Inflammatory macrophage treated with lipopolysaccharide for 1 hour (primary cell): Measurements from ENCODE around the gene PPP1R12B.
"Not testable (repeated sequence)": the region's sequence is repeated elsewhere in the genome, so short reads cannot be mapped to it uniquely, and the experiment has no call there.

ENCODE experiments used
- DNase-seq, 2 donors: peaks; one replicate each; pipeline ENCODE4 v3.0.0-alpha.2; 2020 to 2022

Gene PPP1R12B

DNA sequence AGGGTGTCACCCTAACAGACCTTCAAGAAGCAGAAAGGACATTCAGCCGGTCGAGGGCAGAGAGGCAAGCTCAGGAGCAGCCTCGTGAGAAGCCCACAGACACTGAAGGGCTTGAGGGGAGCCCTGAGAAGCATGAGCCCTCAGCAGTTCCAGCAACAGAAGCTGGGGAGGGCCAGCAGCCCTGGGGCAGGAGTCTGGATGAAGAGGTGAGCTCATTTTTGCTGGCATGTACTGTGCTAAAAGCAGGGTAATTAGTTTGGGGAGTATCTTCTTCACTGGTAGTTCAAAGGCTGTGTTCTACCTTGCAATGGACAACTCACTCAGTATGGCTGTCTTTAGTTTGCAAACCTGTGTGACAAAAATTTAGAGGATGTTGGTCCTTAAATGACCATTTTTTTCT lies 144.6 kb downstream of the PPP1R12B start:
- DNase-seq = not testable (repeated sequence)

DNA sequence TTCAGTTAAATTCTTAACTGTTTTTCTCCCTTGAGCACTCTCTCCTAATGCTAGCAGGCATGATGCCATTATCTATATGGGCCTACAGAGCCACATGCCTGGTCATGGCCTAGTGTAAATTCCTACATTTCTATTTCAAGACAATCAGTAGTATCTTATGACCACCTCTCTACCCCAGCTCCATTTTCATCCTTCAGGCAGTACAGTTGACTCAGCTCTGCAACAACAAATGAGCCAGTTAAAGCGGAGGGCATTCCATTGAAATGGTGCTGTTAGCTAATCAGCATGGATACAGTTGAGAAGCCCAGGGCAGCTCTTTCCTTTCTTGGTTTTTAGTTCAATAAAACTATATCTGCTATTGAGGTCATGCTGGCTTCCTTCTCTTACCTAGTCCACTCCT lies 150.0 kb downstream of the PPP1R12B start:
- DNase-seq = no peak

DNA sequence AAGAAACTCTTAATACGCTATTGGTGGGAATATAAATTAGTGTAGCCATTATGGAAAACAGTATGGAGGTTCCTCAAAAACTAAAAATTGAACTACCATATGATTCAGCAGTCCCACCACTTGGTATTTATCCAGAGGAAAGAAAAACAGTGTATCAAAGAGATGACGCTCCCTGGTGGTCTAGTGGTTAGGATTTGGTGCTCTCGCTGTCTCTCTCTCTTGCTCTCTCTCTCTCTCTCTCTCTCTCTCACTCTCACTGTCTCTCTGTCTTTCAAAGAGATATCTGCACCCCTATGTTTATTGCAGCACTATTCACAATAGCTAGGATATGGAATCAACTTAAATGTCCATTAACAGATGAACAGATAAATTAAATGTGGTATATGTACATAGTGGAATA lies 151.5 kb downstream of the PPP1R12B start:
- not testable (repeated sequence) for DNase-seq

DNA sequence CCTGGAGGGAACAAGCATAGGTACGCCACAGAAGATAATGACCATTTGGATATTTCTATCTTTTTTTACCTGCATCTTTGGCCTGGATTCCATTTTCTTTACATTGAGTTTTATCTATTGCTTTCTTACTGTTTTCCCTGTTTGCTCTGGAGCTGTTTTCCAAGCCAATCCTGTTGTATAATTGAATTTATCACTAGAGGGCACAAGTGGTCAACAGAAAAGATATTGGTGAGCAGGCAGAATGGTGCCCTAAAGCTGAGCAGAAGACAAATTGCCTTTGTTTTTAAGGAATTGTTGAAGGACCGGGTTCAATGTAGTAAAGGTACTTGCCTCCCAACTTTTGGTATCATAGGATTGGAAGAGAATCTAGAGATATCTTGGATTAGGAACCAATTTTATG lies 152.8 kb downstream of the PPP1R12B start:
- DNase-seq = peak; percentile 25 to 56

DNA sequence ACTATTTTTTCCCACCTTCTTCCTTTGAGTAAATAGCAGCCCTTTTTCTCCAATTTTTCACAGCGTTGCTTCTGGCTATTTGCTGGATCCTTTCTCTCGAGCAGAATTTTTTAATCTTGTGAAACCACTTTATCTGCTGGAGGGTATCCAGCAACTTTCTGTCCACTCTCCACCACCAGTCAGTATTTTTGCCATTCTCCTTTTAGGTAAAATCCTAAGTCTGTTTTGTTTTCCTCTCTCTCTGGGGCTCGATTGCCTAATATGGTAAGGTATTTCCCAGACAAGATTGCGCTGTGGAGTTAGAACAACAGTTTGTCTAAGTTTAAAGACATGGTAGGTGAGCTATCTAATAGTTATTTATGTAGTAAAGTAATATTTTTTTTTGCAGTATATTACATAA lies 156.9 kb downstream of the PPP1R12B start:
- DNase-seq = no peak

DNA sequence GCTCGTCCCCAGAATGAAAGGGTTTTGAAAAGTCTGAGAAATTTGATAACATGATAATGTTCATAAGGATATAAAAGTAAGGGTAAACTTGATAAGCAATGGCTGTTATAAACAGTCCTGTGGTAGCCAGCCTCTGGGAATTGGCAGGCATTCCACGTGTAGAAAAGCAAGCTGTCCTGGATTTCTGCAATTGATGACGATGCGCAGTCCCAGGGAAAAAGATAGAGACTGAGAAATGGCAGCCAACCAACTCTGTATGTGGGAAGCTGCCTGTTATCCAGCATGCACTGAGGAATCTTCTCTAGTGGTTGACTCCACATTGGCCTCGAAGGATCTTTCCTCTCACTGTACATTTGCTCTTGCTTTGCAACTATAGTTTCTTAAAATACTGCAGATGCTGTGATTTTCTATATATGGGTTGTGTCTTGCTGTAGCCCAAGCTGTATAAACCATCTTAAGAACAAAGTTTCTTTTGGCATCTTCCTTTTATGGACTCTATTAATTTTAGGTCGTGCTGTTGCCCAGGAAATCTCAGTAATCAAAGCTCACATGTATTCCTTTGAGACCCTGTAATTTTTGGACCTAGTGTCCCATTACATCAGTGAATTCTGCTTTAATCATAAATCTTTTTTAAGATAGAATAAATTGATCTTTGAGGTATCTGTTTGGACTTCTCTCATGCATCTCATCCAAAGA lies 157.5 kb downstream of the PPP1R12B start:
- DNase-seq = not testable (repeated sequence)

DNA sequence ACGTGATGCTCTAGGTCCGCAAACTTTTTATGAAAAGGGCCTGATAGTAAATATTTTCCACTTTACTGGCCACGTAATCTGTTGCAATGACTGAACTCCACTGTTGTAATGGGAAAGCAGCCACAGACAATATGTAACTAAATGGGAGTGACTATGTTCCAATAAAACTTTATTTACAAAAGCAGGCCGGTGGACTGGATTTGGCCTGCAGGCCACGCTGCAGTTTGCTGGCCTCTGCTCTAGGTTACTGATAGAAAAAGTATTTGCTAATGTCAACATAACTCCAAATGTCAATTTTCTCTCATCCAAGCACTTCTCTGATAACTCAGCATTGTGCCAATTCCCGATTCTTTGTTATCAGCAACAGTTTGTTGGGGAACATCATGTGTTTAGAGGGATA lies 160.4 kb downstream of the PPP1R12B start:
- DNase-seq = not testable (repeated sequence)

DNA sequence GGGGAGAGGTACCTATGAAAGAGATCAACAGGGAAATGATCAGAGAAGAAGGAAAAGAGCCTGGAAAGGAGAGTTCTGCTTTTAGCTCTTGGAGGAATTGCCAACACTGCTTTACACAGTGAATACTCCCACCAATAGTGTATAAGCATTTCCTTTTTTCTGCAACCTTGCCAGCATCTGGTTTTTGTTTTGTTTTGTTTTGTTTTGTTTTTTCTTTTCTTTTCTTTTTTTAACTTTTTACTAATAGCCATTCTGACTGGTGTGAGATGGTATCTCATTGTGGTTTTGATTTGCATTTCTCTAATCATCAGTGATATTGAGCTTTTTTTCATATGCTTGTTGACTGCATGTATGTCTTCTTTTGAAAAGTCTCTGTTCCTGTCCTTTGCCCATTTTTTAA lies 165.4 kb downstream of the PPP1R12B start:
- DNase-seq = peak in 1 of 2 donors; percentile 15

DNA sequence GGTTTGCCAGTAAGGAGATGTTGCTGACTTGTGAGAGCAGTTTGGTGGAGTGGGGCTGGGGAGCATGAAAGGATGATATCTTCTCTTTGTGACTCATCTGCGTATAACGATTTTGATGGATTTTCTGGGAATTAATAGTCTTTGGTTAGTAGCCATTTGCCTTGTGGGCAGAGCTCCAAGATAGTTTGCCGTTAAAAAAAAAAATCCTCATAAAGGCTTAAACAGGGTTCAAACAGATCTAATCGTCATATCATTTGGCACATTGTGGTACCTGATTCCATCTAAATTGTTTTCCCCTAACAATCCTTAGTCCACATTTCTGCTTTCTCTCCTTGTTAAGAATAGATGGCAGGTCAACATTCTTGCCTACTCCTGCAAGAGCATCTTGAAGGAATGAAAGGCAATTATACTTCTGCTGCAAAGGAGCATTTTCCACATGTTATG lies 168.0 kb downstream of the PPP1R12B start:
- DNase-seq = no peak

DNA sequence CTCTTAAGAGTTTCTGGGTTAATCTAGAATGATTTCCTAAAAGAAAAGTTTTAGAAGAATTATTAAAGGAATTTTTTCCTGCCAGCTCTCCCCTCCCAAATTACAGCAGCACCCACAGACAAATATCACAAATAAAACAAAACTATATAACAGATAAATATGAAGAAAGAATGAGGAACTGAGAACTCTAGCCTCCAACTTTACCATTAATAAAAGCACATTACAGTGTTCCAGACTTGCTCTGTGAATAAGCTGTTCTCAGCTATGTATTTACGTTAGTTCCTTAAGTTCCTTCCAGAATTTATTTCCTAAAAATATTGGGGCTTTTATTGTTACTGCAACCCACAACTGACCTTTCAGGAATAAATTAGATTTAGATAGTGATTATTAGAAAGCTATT lies 168.6 kb downstream of the PPP1R12B start:
- not testable (repeated sequence) for DNase-seq

DNA sequence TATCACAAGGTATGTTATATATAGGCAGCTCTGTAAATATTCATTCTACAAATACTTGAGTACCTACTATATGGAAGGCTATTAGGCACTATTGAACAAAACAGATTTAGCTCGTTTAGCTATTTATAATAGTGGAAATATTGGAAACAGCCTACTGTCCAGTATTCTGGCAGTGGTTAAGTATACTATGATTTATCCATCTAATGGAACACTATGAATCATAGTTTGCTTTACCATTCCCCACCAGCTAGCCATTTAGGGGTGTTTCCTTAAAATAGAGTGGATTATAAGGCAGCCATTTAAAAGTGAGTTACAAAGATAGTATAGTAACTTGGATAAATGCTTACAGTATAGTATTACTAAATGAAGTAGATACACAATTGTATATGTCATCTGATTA lies 169.7 kb downstream of the PPP1R12B start:
- not testable (repeated sequence) for DNase-seq

DNA sequence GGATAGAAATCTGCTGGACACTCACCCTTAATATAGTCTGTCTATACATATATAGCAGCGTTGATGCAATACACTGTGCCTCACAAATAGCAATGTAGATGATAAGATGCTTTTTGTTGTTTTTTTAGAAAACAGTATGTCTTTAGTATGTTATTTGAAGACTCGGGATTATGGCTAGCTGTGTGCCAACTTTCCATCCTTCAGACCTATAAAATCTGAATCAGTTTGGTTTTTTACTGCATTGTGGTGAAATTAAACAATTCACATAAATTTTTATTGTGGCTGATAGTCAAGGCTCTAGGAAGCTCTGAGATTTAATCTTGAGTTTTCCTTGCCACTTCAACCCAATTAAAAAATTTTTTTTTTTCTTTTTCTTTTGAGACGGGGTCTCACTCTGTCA lies 170.4 kb downstream of the PPP1R12B start:
- not testable (repeated sequence) for DNase-seq

DNA sequence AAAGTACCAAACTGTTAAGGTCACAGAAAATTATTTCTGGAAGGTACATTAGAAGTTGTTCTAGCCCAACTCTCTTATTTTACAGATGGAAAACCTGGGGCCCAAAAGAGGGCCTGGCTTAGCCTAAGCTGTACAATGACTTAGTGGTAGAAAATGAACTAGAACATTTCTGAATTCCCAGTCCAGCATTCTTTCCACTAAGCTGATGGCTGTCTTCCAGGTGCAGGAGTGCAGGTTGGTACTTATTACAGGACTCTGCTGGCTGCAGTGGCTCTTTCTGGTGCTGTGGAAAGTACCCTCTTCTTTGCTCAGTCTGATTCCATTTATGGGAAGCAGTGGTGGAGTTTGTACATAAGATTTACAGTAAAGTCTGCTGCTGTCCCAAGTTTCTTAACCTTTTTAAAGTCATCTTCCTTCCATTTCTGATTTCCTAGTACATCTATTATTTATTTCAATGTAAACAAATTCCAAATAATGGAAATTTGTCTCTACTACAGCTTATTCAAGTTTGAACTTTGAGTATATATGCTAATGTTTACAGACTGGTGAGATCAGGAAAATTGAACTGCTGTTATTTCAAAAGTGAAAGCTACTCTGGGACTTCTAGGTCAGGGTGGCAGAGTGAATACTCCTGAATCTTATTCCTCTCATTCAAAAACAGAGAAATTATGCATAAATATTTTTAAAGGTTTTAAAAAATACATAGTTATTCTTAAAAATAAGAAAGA lies 171.8 kb downstream of the PPP1R12B start:
- not testable (repeated sequence) for DNase-seq

DNA sequence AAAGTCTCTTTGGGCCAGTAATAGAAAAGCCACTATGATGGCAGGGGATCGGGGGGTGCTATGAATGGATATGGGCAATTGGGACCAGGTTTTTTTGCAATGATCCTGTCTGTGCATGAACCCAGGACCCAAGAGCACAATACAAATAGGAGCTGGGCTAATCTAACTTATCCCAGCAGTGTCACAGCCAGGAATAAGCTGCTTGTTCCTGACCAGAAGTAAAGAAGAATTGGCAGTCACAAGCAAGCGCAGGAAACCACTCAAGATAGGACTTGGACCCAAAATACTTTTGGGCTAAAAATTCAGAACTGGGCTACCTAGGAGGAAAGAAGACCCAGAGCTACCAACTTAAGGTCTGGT lies 172.3 kb downstream of the PPP1R12B start:
- not testable (repeated sequence) for DNase-seq

DNA sequence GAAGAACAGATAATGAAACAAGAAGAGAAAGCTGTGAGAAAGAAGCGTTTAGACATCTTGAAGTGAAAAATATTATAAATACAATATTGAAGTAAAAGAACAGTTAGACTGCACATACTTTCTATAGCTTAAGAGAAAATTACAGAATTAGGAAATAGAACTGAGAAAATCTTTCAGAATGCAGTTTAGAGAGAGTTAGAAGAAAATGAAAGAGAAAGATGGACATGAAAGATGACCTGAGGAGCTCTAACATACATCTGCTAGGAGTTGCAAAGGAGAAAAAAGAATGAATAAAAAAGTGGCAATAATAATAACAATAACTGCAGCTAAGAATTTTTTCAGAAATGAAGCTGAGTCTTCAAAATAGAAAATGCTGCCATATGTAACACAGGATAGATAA lies 173.0 kb downstream of the PPP1R12B start:
- not testable (repeated sequence) for DNase-seq

DNA sequence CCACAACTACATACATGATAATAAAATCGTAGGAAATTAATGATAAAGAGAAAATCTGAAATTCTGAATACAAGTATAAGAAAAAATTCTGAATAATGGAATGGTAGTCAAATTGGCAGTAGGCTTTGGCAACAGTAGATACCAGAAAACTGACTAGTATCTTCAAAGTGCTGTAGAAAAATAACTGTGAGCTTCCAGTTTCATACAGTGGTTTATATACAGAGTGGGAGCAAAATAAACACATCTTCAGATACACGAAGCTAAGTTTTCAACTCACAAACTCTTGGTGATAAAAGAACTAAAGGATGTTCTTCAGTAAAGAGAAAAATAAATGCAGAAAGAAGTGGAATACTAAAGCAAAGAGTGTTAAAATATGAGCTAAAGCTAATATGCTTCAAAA lies 173.4 kb downstream of the PPP1R12B start:
- no peak for DNase-seq

DNA sequence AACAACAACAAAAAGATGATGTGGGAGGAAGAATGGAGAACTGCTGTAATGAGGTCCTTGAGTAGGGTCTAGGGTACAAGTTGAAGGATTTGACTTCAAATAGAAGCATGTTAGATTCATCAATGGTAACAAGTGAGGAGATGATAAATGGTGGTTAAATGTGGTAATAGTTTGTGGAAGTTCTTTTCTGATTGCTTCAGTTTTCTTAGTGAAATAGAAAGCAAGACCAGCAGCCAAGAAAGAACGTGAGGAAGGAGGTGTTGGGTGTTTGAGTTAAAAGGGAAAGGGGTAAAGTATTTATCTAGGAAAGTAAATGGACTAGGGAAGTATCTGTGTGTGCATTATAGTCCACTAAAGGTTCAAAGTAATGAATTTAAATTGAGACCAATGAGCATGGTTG lies 177.6 kb downstream of the PPP1R12B start:
- DNase-seq = peak; percentile 24 to 42

DNA sequence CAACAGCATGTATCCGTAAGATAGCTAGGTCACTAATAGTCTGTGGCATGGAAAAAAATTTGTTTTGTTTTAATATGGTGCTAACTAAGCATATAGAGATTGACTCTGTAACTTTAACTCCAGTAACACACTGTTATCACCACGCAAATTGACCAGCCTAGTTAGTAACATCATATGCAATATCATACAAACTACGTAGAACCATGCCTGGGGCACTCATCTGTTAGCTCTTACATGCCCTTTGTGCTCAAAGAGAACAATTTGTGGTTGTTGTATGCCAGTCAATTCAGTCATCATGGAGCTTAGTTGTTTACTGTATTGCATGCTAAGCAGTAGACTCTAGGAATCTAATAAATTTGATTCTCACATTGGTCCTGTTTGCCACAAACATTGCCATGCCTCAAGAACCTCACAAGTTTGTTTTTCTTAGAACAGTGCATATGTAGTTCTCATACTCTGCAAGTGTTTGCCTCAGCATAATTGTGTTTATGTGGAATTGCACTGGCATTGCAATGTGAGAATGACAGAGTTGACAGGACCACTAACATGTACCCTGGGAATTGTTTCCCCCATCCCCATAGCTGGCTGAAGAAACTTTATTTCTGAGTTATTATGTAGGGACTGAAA lies 179.7 kb downstream of the PPP1R12B start:
- not testable (repeated sequence) for DNase-seq

DNA sequence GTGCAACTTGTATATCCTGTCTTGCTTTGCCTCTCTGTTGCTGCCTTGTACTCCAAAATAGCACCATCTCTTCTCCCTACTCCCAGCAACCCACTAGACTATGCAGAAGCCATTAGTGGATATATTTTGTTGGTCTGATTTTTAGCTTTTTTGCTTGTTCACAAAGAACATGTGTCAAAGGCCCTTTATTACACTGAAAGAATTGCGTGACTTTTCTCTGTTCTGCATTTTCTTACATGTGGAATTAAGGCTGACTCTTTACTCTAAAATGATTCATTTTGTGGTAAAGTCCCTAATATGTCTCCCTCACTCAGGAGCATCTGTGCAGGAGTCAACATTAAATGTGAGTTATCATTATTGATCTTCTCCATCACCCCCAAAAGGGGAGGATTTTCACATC lies 182.2 kb downstream of the PPP1R12B start:
- peak; percentile 21 to 38 for DNase-seq

DNA sequence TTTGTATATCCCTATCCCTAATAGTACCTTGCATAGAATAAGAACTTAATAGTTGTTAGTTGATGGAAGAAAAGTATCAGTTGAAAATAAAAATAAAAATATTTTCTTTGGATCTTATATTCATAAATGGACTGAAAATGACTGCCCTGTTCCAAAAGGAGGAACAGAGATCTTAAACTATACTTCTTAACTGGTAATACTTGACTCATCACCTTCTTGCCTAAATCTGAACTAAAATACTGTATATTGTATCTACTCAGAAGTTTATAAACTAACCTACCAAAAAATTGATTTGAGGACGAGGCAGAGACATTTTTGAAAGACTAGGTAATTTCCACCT lies 182.9 kb downstream of the PPP1R12B start:
- DNase-seq = peak in 1 of 2 donors; percentile 9

DNA sequence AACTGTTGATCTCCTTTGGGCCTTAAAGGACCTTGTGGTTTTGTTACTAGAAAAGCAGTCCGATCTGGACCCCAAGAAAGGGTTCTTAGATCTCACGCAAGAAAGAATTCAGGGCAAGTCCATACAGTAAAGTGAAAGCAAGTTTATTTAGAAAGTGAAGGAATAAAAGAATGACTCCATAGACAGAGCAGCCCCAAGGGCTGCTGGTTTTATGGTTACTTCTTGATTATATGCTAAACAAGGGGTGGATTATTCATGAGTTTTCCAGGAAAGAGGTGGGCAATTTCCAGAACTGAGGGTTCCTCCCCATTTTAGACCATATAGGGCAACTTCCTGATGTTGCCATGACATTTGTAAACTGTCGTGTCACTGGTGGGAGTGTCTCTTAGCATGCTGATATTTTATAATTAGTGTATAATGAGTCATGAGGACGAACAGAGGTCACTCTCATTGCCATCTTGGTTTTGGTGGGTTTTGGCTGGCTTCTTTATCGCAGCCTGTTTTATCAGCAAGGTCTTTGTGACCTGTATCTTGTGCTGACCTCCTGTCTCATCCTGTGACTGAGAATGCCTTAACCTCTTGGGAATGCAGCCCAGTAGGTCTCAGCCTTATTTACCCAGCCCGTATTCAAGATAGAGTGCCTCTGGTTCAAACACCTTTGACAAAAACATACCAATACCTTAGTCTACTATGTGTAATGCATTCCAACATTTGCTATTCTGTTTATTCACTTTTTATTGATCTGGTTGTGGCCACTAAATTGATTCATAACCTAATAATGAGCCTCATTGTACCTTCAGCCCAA lies 183.5 kb downstream of the PPP1R12B start:
- DNase-seq = peak in 1 of 2 donors; percentile 9

DNA sequence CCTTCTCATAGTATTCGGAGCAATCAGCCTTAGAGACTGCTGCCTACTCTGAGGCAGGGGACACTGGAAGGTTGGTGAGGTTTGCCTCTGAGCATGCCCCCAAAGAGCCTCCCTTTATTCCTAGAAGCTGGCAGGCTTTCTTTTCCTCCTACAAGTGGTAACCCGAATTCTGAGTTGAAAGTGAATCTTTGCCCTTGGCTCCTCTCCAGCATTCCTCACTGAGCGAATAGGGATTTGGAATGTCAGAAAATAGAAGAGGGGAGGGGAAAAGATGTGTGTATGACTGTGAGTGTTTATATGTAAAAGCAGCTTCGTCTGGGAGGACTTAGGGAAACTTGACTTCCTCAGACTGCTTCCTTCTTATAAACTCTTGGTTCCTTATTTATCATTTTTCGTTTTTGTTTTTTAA lies 190.7 kb downstream of the PPP1R12B start:
- DNase-seq = peak; percentile 28 to 31

DNA sequence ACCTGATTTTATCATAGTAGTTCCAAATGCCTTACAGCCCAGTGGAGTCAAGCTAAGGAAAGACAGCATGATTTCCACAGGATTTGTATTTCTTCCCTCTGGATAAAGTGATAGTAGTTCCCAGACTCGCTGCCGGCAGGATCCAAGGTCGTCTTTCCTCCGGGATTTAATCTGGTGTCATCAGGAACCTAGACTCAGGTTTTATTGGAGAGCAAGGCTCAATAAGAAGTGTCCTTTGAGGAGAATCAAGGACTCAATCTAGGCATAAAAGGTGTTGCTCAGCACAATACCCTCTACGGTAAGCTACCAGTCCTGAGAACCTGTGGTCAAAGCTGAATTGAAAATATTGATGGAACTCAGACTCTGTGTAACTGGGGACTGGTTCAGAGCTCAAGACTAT lies 191.1 kb downstream of the PPP1R12B start:
- not testable (repeated sequence) for DNase-seq
